ENCODE data around the gene SGK1. TPM values are rescaled to one million over a fixed set of nuclear protein-coding genes. Genes with fewer than 3 reads are reported as not detected.

The SGK1 gene
- 10 to 100 TPM; 15.1 to 38.2 (median 25.5) TPM for total RNA-seq

DNA sequence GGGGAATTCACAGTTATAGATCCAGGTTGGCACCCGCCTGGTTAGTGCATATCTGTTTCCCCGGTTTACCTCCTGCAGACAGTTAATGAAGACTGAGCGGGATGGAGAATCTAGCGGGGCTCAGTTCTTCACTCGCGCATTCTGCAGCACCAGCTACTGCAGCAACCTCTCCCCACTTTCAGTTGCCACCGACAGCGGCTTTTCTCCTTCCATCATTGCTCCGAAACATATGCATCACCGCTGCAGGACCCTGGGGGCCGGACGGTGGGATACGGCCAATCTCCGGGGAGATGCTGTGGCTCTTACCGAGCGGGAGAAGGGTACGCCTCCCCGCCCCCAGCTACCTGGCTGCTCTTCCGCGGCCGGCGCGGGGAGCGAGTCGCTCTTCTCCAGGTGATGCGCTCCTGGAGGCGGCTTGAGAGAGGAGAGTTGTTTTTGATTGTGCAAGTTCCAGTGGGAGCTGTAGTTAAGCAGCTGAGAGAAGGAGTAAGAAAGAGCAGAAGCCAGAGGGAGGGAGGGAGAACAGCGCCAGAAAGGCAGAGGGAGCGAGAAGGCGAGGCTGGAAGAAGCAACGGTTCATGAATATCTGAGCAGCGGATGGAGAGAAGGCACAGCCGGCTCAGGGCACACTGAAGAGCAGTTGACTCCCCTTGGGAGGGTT, at the start of gene SGK1:
TSS of gene SGK1 (minus strand) at position 642 of the 661 bp plus-strand sequence. CDS start 652 bp downstream, outside the sequence.
- peak within 1 kb of the TSS; percentile 20 to 52 for H3K4me3 ChIP-seq
- peak; percentile 34 for ATAC-seq

GRCh38 chr6:134363323-134364039, 45.6 kb upstream of the SGK1 start:
- WGBS, 2 donors (ENCODE audit: low coverage in 1 of 2), result 72 to 81% methylated on average over 2 of the region's 2 CpGs
- Histone ChIP-seq H3K4me1 (no peaks in the 10 kb centered on the region), H3K27me3 (no peaks in the 10 kb centered on the region), H3K4me3 (no peak overlapping the region), H3K36me3 (no peaks in the 10 kb centered on the region), H3K27ac (no peak overlapping the region), H3K9me3 (no peaks in the 10 kb centered on the region)
- TF ChIP-seq EP300 (IDR thresholded peaks at IDR 0.05) (no peak), POLR2AphosphoS5 (IDR thresholded peaks at IDR 0.05) (no peak), POLR2A (IDR thresholded peaks at IDR 0.05) (no peak)
- TF ChIP-seq, protein P1, sequence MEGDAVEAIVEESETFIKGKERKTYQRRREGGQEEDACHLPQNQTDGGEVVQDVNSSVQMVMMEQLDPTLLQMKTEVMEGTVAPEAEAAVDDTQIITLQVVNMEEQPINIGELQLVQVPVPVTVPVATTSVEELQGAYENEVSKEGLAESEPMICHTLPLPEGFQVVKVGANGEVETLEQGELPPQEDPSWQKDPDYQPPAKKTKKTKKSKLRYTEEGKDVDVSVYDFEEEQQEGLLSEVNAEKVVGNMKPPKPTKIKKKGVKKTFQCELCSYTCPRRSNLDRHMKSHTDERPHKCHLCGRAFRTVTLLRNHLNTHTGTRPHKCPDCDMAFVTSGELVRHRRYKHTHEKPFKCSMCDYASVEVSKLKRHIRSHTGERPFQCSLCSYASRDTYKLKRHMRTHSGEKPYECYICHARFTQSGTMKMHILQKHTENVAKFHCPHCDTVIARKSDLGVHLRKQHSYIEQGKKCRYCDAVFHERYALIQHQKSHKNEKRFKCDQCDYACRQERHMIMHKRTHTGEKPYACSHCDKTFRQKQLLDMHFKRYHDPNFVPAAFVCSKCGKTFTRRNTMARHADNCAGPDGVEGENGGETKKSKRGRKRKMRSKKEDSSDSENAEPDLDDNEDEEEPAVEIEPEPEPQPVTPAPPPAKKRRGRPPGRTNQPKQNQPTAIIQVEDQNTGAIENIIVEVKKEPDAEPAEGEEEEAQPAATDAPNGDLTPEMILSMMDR (IDR thresholded peaks at IDR 0.05), result no peak
- no peak for ATAC-seq

More for the DNA sequence above, at the start of gene SGK1:
- no peak for TF ChIP-seq POLR2AphosphoS5 (IDR thresholded peaks at IDR 0.05)
- TF ChIP-seq, protein P1 (IDR thresholded peaks at IDR 0.05), result no peak
- no peak for TF ChIP-seq POLR2A (IDR thresholded peaks at IDR 0.05)
- TF ChIP-seq EP300 (IDR thresholded peaks at IDR 0.05), result no peak
- Histone ChIP-seq H3K4me1 (peaks cover 0 to 16% (median 0%) of the 10 kb centered on the region in 3 donors), H3K27me3 (peaks cover 12% of the 10 kb centered on the region), H3K27ac (peak within 1 kb of the TSS in 1 of 4 donors; percentile 21), H3K36me3 (no peaks in the 10 kb centered on the region), H3K9me3 (no peaks in the 10 kb centered on the region)
- WGBS, 2 donors (ENCODE audit: low coverage in 1 of 2), result 4 to 6% methylated on average over 8 to 9 of the region's 33 CpGs

DNA sequence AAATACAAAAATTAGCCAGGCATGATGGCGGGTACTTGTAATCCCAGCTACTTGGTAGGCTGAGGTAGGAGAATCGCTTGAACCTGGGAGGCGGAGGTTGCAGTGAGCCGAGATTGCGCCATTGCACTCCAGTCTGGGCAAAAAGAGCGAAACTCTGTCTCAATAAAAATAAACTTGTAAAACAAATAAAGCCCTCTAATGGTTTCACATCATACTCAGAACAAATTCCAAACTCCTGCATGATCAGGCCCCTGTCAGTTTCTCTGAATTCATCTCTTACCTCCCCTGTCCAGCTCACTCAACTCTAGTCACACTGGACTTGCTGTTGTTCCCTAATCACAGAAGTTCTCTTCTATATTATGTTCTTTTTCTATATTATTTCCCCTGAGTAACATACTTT, 43.1 kb upstream of the SGK1 start:
- H3K36me3 ChIP-seq, result no peaks in the 10 kb centered on the region
- H3K27me3 ChIP-seq, result no peaks in the 10 kb centered on the region
- no peak overlapping the region for H3K4me3 ChIP-seq
- ATAC-seq, result no peak
- no peaks in the 10 kb centered on the region for H3K9me3 ChIP-seq
- TF ChIP-seq EP300 (IDR thresholded peaks at IDR 0.05) (no peak), POLR2AphosphoS5 (IDR thresholded peaks at IDR 0.05) (no peak), POLR2A (IDR thresholded peaks at IDR 0.05) (no peak)
- TF ChIP-seq, protein P1 (IDR thresholded peaks at IDR 0.05), result no peak
- no peaks in the 10 kb centered on the region for H3K4me1 ChIP-seq
- 91 to 100% methylated on average over 5 to 6 of the region's 6 CpGs for WGBS, 2 donors (ENCODE audit: low coverage in 1 of 2)
- H3K27ac ChIP-seq, result no peak overlapping the region

- H3K27ac ChIP-seq, result no peak overlapping the region
- H3K4me1 ChIP-seq, result no peaks in the 10 kb centered on the region
- TF ChIP-seq EP300 (IDR thresholded peaks at IDR 0.05) (no peak), POLR2A (IDR thresholded peaks at IDR 0.05) (no peak), POLR2AphosphoS5 (IDR thresholded peaks at IDR 0.05) (no peak)
- TF ChIP-seq, protein P1 (IDR thresholded peaks at IDR 0.05), result no peak
- WGBS, 2 donors (ENCODE audit: low coverage in 1 of 2), result 79 to 86% methylated on average over 2 of the region's 2 CpGs
- H3K36me3 ChIP-seq, result no peaks in the 10 kb centered on the region
- ATAC-seq, result no peak
- no peak overlapping the region for H3K4me3 ChIP-seq
- no peaks in the 10 kb centered on the region for H3K9me3 ChIP-seq
- no peaks in the 10 kb centered on the region for H3K27me3 ChIP-seq
Measured at GRCh38 chr6:134359302-134359701, 41.4 kb upstream of the SGK1 start.
